ENCODE measurements around the gene ZNF692.
A peak's percentile ranks its signal among the peaks of the same experiment; 100 is the strongest.

ZNF692 gene

GRCh38 chr1:248822148-248823032 lies 36.5 kb downstream of the ZNF692 start:
- DNase-seq (ENCODE audit: low spot score): no peak
- in situ Hi-C loops (cut with MboI; ENCODE audit: low pct_unique_long_range_greater_than_20kb, low sequenced_read_pairs, unreplicated experiment): no loop called here
- no peak for TF ChIP-seq CTCF (IDR thresholded peaks at IDR 0.05; ENCODE audit: extremely low read depth, insufficient read depth, missing control alignments)

- TF ChIP-seq CTCF (IDR thresholded peaks at IDR 0.05; ENCODE audit: extremely low read depth, insufficient read depth, missing control alignments): no peak
- in situ Hi-C loops (cut with MboI; ENCODE audit: low pct_unique_long_range_greater_than_20kb, low sequenced_read_pairs, unreplicated experiment): no loop called here
- DNase-seq (ENCODE audit: low spot score): no peak
Measured at GRCh38 chr1:248821641-248822040, 37.2 kb downstream of the ZNF692 start.

- no peak for DNase-seq (ENCODE audit: low spot score)
- TF ChIP-seq CTCF (IDR thresholded peaks at IDR 0.05; ENCODE audit: extremely low read depth, insufficient read depth, missing control alignments): no peak
- in situ Hi-C loops (cut with MboI; ENCODE audit: low pct_unique_long_range_greater_than_20kb, low sequenced_read_pairs, unreplicated experiment): no loop called here
Measured at GRCh38 chr1:248821101-248821500, 37.8 kb downstream of the ZNF692 start.

- no peak for TF ChIP-seq CTCF (IDR thresholded peaks at IDR 0.05; ENCODE audit: extremely low read depth, insufficient read depth, missing control alignments)
- in situ Hi-C loops (cut with MboI; ENCODE audit: low pct_unique_long_range_greater_than_20kb, low sequenced_read_pairs, unreplicated experiment): no loop called here
- no peak for DNase-seq (ENCODE audit: low spot score)
Measured at GRCh38 chr1:248820041-248820585, 38.8 kb downstream of the ZNF692 start.

GRCh38 chr1:248818505-248819374 lies 40.1 kb downstream of the ZNF692 start:
- peak; percentile 5 for DNase-seq (ENCODE audit: low spot score)
- TF ChIP-seq CTCF (IDR thresholded peaks at IDR 0.05; ENCODE audit: extremely low read depth, insufficient read depth, missing control alignments): no peak
- in situ Hi-C loops (cut with MboI; ENCODE audit: low pct_unique_long_range_greater_than_20kb, low sequenced_read_pairs, unreplicated experiment): no loop called here

- in situ Hi-C loops (cut with MboI; ENCODE audit: low pct_unique_long_range_greater_than_20kb, low sequenced_read_pairs, unreplicated experiment): no loop called here
- TF ChIP-seq CTCF (IDR thresholded peaks at IDR 0.05; ENCODE audit: extremely low read depth, insufficient read depth, missing control alignments): no peak
- DNase-seq (ENCODE audit: low spot score): peak; percentile 14
Measured at GRCh38 chr1:248817065-248817464, 41.8 kb downstream of the ZNF692 start.
